ENCODE results near the gene MYO6.
"Not testable (repeated sequence)": the region's sequence is repeated elsewhere in the genome, so short reads cannot be mapped to it uniquely, and the experiment has no call there.

Gene MYO6

GRCh38 chr6:75748743-75749538 lies at the start of gene MYO6:
Gene MYO6, plus strand, starts transcription at chr6:75749239. Its CDS starts 68,309 bp downstream, at chr6:75817548.
- DNase-seq (ENCODE audit: low read depth), result peak; percentile 0

- DNase-seq (ENCODE audit: low read depth), result not testable (repeated sequence)
These were observed 40.7 kb upstream of the MYO6 start for GRCh38 chr6:75708334-75708733.

GRCh38 chr6:75711173-75711572 lies 37.9 kb upstream of the MYO6 start:
- DNase-seq (ENCODE audit: low read depth), result no peak

GRCh38 chr6:75719133-75719532 lies 29.9 kb upstream of the MYO6 start:
- DNase-seq (ENCODE audit: low read depth), result no peak

GRCh38 chr6:75723382-75723781 lies 25.7 kb upstream of the MYO6 start:
- DNase-seq (ENCODE audit: low read depth), result no peak

GRCh38 chr6:75727206-75727605 lies 21.8 kb upstream of the MYO6 start:
- no peak for DNase-seq (ENCODE audit: low read depth)

- DNase-seq (ENCODE audit: low read depth), result not testable (repeated sequence)
These were observed 18.0 kb upstream of the MYO6 start for GRCh38 chr6:75731029-75731428.

- DNase-seq (ENCODE audit: low read depth), result no peak
These were observed 13.4 kb upstream of the MYO6 start for GRCh38 chr6:75735491-75736186.

- no peak for DNase-seq (ENCODE audit: low read depth)
These were observed 5.1 kb upstream of the MYO6 start for GRCh38 chr6:75743971-75744370.

- DNase-seq (ENCODE audit: low read depth), result no peak
These were observed 3.6 kb upstream of the MYO6 start for GRCh38 chr6:75745404-75745803.

GRCh38 chr6:75746221-75746620 lies 2.8 kb upstream of the MYO6 start:
- DNase-seq (ENCODE audit: low read depth), result no peak

- DNase-seq (ENCODE audit: low read depth), result no peak
These were observed 1.7 kb upstream of the MYO6 start for GRCh38 chr6:75747152-75747992.

- no peak for DNase-seq (ENCODE audit: low read depth)
These were observed 866 bp upstream of the MYO6 start for GRCh38 chr6:75748003-75748742.

GRCh38 chr6:75751443-75751842 lies 2.4 kb downstream of the MYO6 start:
- DNase-seq (ENCODE audit: low read depth), result no peak

GRCh38 chr6:75752365-75752764 lies 3.3 kb downstream of the MYO6 start:
- no peak for DNase-seq (ENCODE audit: low read depth)

- DNase-seq (ENCODE audit: low read depth), result no peak
These were observed 6.7 kb downstream of the MYO6 start for GRCh38 chr6:75755704-75756103.

GRCh38 chr6:75757295-75757694 lies 8.3 kb downstream of the MYO6 start:
- DNase-seq (ENCODE audit: low read depth), result no peak

GRCh38 chr6:75758061-75758460 lies 9.0 kb downstream of the MYO6 start:
- DNase-seq (ENCODE audit: low read depth), result no peak

- no peak for DNase-seq (ENCODE audit: low read depth)
These were observed 10.2 kb downstream of the MYO6 start for GRCh38 chr6:75759207-75759606.

- no peak for DNase-seq (ENCODE audit: low read depth)
These were observed 11.3 kb downstream of the MYO6 start for GRCh38 chr6:75760320-75760719.

GRCh38 chr6:75761489-75761888 lies 12.4 kb downstream of the MYO6 start:
- no peak for DNase-seq (ENCODE audit: low read depth)

GRCh38 chr6:75762063-75762462 lies 13.0 kb downstream of the MYO6 start:
- DNase-seq (ENCODE audit: low read depth), result no peak

Measured in stimulated activated CD8-positive, alpha-beta memory T cell treated with anti-CD3 and anti-CD28 coated beads, Interleukin-15, amount 100 ng/mL, for 1 hour (primary cell).